ENCODE results near the gene TBC1D28.
"Not testable (repeated sequence)": the region's sequence is repeated elsewhere in the genome, so short reads cannot be mapped to it uniquely, and the experiment has no call there.

The TBC1D28 gene

DNA sequence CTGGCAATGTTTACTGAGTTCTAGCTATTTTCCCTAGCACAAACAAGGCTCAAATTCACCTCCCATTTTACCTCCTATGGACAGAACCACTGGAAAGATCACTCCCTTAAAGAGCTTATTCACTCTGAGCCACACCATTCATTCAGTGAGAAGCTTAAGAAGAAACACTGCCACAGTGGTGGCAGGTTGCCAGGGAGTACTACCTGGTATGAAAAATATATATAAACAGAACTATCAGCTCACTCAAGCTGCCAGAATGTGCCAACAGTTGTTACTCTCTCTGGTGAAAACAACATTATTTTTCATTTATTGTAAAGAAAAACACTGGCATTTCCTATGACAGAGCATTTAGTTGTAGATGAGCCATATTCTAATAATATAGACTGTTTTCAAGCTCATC is 31.2 kb downstream of the TBC1D28 start:
- not testable (repeated sequence) for FAIRE-seq

DNA sequence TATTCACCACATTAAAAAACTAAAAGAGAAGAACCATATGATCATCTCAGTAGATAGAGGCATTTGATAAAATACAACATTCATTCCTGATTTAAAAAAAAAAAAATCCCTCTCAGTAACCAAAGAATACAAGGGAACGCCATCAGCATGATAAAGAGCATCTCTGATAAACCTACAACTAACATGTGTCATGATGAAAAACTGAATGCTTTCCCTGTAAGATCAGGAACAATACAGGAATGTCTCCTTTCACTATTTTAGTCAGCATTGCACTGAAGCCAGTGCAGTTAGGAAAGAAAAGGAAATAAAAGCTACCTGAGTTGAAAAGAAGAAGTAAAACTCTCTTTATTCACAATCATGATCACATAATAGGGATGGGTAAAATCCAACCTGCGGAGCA is 51.1 kb downstream of the TBC1D28 start:
- FAIRE-seq: not testable (repeated sequence)
